ENCODE data around the gene MLC1. TPM values are rescaled to one million over a fixed set of nuclear protein-coding genes. Genes with fewer than 3 reads are reported as not detected.
"Not testable (repeated sequence)": the region's sequence is repeated elsewhere in the genome, so short reads cannot be mapped to it uniquely, and the experiment has no call there.

MLC1 gene
- total and polyA plus RNA-seq, 7 donors: under 0.01 TPM; not detected in 6

DNA sequence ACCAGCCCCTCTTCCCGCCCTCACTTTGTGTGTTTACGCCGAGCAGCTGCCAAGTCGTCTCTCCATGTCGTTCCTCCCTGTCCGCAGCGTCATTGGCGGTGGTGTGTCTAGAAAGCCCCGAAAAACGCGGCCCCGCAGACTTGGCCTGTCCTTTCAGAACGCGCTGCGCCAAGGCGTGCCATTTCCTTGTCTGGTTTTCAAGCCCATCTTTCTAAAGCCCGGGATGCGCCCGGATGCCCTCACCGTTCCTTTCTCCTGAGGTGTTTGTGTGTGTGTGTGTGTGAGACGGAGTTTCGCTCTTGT is 5.1 kb upstream of the MLC1 start:
- TF ChIP-seq CTCF (IDR thresholded peaks at IDR 0.05): no peak
- Histone ChIP-seq H3K27ac (no peak overlapping the region), H3K4me3 (no peak overlapping the region), H3K4me1 (no peaks in the 10 kb centered on the region), H3K9me3 (no peaks in the 10 kb centered on the region), H3K36me3 (ENCODE audit: insufficient read depth in 1 of 2, low read depth in 1 of 2) (no peaks in the 10 kb centered on the region), H3K27me3 (ENCODE audit: insufficient read depth in 3 of 3, low read length in 2 of 3) (peaks cover 0 to 48% (median 12%) of the 10 kb centered on the region in 3 donors)
- intact Hi-C loops (cut with DNase I): no loop called here
- DNase-seq: no peak
- no peak for ATAC-seq
- 88 to 91% (median 90%) methylated on average over 20 to 22 of the region's 22 CpGs for whole genome bisulfite sequencing, 3 donors

DNA sequence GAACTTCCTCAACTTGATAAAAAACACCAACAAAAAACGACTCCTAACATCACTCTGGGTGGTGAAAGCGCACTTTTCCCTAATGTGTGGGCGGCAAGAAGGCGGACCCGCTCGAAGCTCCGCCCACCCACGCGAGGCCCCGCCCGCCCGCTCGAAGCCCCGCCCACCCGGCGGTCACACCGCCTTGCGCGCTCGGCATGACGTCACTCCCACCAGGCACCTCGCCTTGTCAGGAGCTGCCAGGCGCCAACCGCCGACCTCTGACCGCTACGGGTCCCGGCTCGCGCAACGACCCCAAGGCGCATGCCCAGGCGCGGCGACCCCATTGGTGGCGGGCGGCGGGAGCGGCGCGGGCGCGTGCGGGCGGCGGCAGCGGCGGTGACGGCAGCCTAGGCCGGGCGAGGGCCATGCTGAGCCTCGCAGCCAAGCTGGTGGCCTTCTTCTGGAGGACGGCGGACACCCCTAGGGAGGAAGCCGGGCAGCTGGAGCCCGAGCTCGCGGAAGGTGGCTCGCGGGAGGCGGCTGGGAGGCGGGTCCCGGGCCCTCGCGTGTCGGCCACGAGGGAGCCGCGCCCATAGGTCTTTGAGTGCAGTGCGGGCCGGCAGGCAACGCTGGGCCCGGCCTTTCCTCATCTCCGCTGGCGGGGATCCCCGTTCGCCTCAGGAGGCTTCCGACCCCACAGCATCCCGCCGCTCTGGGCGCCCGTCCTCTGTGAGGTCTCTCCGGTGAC is 4.6 kb upstream of the MLC1 start, which contains the start of gene MOV10L1:
Gene MOV10L1 (plus strand): TSS at position 325 of the 730 bp plus-strand sequence. CDS start 83 bp downstream, at position 408.
- intact Hi-C loops (cut with DNase I): no loop called here
- TF ChIP-seq CTCF (IDR thresholded peaks at IDR 0.05): no peak
- peaks cover 0 to 46% (median 12%) of the 10 kb centered on the region in 3 donors for H3K27me3 ChIP-seq (ENCODE audit: insufficient read depth in 3 of 3, low read length in 2 of 3)
- WGBS, 3 donors: 33 to 40% (median 37%) methylated on average over 58 to 83 of the region's 83 CpGs
- ATAC-seq (no peak), DNase-seq (no peak)
- no peak within 1 kb of the TSS for H3K27ac ChIP-seq
- no peak within 1 kb of the TSS for H3K4me3 ChIP-seq
- H3K36me3 ChIP-seq (ENCODE audit: insufficient read depth in 1 of 2, low read depth in 1 of 2): no peaks in the 10 kb centered on the region
- no peaks in the 10 kb centered on the region for H3K4me1 ChIP-seq
- no peaks in the 10 kb centered on the region for H3K9me3 ChIP-seq

- 73 to 81% (median 76%) methylated on average over 11 of the region's 11 CpGs for WGBS, 3 donors
- ATAC-seq (no peak), DNase-seq (no peak)
- Histone ChIP-seq H3K27ac (no peak overlapping the region), H3K9me3 (no peaks in the 10 kb centered on the region), H3K4me1 (no peaks in the 10 kb centered on the region), H3K4me3 (no peak overlapping the region), H3K36me3 (ENCODE audit: insufficient read depth in 1 of 2, low read depth in 1 of 2) (no peaks in the 10 kb centered on the region), H3K27me3 (ENCODE audit: insufficient read depth in 3 of 3, low read length in 2 of 3) (peaks cover 0 to 49% (median 12%) of the 10 kb centered on the region in 3 donors)
- TF ChIP-seq CTCF (IDR thresholded peaks at IDR 0.05): no peak
- intact Hi-C loops (cut with DNase I): no loop called here
These were observed 4.0 kb upstream of the MLC1 start for GRCh38 chr22:50089231-50089630.

DNA sequence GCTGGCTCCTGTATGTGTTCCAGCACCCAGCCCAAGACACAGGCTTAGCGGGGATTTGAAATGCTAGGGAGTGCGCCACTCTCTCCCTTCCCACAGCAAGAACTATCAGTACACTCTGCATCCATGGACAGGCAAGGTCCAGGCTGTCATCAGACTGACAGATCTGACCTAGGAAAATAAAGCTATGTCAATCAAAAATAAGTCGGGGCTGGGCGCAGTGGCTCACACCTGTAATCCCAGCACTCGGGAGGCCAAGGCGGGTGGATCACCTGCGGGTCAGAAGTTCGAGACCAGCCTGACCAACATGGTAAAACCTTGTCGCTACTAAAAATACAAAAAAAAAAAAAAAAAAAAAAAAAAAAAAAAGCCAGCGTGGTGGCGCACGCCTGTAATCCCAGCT is 2.9 kb upstream of the MLC1 start:
- Histone ChIP-seq H3K27me3 (ENCODE audit: insufficient read depth in 3 of 3, low read length in 2 of 3) (peaks cover 0 to 46% (median 16%) of the 10 kb centered on the region in 3 donors), H3K27ac (no peak overlapping the region), H3K4me3 (no peak overlapping the region), H3K36me3 (ENCODE audit: insufficient read depth in 1 of 2, low read depth in 1 of 2) (no peaks in the 10 kb centered on the region), H3K9me3 (no peaks in the 10 kb centered on the region), H3K4me1 (no peaks in the 10 kb centered on the region)
- WGBS, 3 donors: 95 to 96% (median 96%) methylated on average over 11 to 12 of the region's 12 CpGs
- intact Hi-C loops (cut with DNase I): no loop called here
- no peak for DNase-seq
- no peak for TF ChIP-seq CTCF (IDR thresholded peaks at IDR 0.05)
- ATAC-seq: no peak

- Histone ChIP-seq H3K27me3 (ENCODE audit: insufficient read depth in 3 of 3, low read length in 2 of 3) (peaks cover 0 to 50% (median 18%) of the 10 kb centered on the region in 3 donors), H3K27ac (no peak overlapping the region), H3K36me3 (ENCODE audit: insufficient read depth in 1 of 2, low read depth in 1 of 2) (no peaks in the 10 kb centered on the region), H3K4me1 (no peaks in the 10 kb centered on the region), H3K9me3 (no peaks in the 10 kb centered on the region), H3K4me3 (no peak overlapping the region)
- TF ChIP-seq CTCF (IDR thresholded peaks at IDR 0.05): no peak
- DNase-seq (no peak), ATAC-seq (no peak)
- 80 to 87% (median 86%) methylated on average over 12 of the region's 12 CpGs for WGBS, 3 donors
- intact Hi-C loops (cut with DNase I): no loop called here
These were observed 2.4 kb upstream of the MLC1 start for GRCh38 chr22:50087646-50088045.

DNA sequence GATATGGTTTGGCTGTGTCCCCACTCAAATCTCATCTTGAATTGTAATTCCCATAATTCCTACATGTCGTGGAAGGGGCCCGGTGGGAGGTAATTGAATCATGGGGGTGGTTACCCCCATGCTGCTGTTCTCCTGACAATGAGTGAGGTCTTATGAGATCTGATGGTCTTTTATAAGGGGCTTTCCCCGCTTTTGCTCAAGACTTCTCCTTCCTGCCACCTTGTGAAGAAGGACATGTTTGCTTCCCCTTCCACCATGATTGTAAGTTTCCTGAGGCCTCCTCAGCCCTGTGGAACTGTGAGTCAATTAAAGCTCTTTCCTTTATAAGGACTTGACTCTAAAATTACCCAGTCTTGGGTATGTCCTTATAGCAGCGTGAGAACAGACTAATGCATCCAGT is 1.7 kb upstream of the MLC1 start:
- DNase-seq; H3K4me3 ChIP-seq; ATAC-seq; H3K4me1 ChIP-seq; H3K9me3 ChIP-seq; H3K27ac ChIP-seq; intact Hi-C loops (cut with DNase I); H3K36me3 ChIP-seq (ENCODE audit: insufficient read depth in 1 of 2, low read depth in 1 of 2): not testable (repeated sequence)
- WGBS, 3 donors: 88 to 91% (median 90%) methylated on average over 4 of the region's 4 CpGs
- peaks cover 0 to 57% (median 18%) of the 10 kb centered on the region in 3 donors for H3K27me3 ChIP-seq (ENCODE audit: insufficient read depth in 3 of 3, low read length in 2 of 3)

All from psoas muscle (tissue), 8 donors.